Smooth muscle cell (in vitro differentiated cells): ENCODE measurements around the gene UNG. TPM values are rescaled to one million over a fixed set of nuclear protein-coding genes. Genes with fewer than 3 reads are reported as not detected.

Source experiments
- DNase-seq: peaks from one replicate; lab custom pipeline; 2025; ENCODE audit not compliant: unreplicated experiment; lab: John Stamatoyannopoulos, UW
- H2AFZ ChIP-seq: fragments of 200-600 bp; sonication (generic); 2 replicates; pipeline ENCODE4 v1.6.0; 2016; ENCODE audit warnings: antibody characterized with exemption, low read depth, mild to moderate bottlenecking
- H3F3A ChIP-seq: fragments of 200-600 bp; sonication (generic); 2 replicates; pipeline ENCODE4 v1.6.0; 2017; ENCODE audit warnings: antibody characterized with exemption, low read depth
- H3K27ac ChIP-seq: fragments of 200-600 bp; sonication (generic); 2 replicates; pipeline ENCODE4 v1.5.1; 2016; ENCODE audit warnings: low read depth, mild to moderate bottlenecking
- H3K27me3 ChIP-seq: fragments of 200-600 bp; sonication (generic); 2 replicates; pipeline ENCODE4 v1.6.1; 2016; ENCODE audit warnings: low read depth, mild to moderate bottlenecking
- H3K36me3 ChIP-seq: fragments of 200-600 bp; sonication (generic); 2 replicates; pipeline ENCODE4 v1.5.1; 2016; ENCODE audit warnings: low read depth
- H3K4me1 ChIP-seq: fragments of 200-600 bp; sonication (generic); 2 replicates; pipeline ENCODE4 v1.5.1; 2016; ENCODE audit warnings: low read depth
- H3K4me2 ChIP-seq: fragments of 200-600 bp; sonication (generic); 2 replicates; pipeline ENCODE4 v1.6.0; 2016; ENCODE audit warnings: mild to moderate bottlenecking
- H3K4me3 ChIP-seq: fragments of 200-600 bp; sonication (generic); 2 replicates; pipeline ENCODE4 v1.5.1; 2016; ENCODE audit warnings: mild to moderate bottlenecking
- H3K79me2 ChIP-seq: fragments of 200-600 bp; sonication (generic); 2 replicates; pipeline ENCODE4 v1.6.0; 2016; ENCODE audit warnings: low read depth, mild to moderate bottlenecking
- H3K9ac ChIP-seq: fragments of 200-600 bp; sonication (generic); 2 replicates; pipeline ENCODE4 v1.6.0; 2016; ENCODE audit warnings: low read depth
- H3K9me3 ChIP-seq: fragments of 200-600 bp; sonication (generic); replicated peaks from 2 replicates; pipeline ENCODE4 v1.5.1; 2016; ENCODE audit warnings: low read depth
- H4K20me1 ChIP-seq: fragments of 200-600 bp; sonication (generic); 2 replicates; pipeline ENCODE4 v1.6.0; 2016; ENCODE audit warnings: low read depth
- CTCF ChIP-seq: fragments of 200-600 bp; sonication (generic); IDR thresholded peaks from 2 replicates; pipeline ENCODE4 v1.5.1; 2017; ENCODE audit warnings: borderline replicate concordance, mild to moderate bottlenecking, antibody characterized with exemption; ENCODE audit not compliant: insufficient read depth, poor library complexity, severe bottlenecking
- WGBS: methylation state at CpG from one replicate; pipeline ENCODE4 v1.1.7; 2016; ENCODE audit warnings: low lambda C conversion rate; 5-methylcytosine and 5-hydroxymethylcytosine counted together
- polyA plus RNA-seq: library from polyadenylated mRNA; unstranded; fragments of >200 nt; fragmentation: Nextera tagmentation; extraction: Ambion mirVana; gene quantifications from 2 replicates; pipeline ENCODE4 v1.2.1, GENCODE V29; 2016
- small RNA-seq: library from RNA; depleted of rRNA; stranded (forward); fragments of <200 nt; gene quantifications from one replicate; pipeline ENCODE3, GENCODE V24; 2014
- total RNA-seq: library from RNA; depleted of rRNA; stranded (reverse); fragments of >200 nt; gene quantifications from 2 replicates; pipeline ENCODE4 v1.2.3, GENCODE V29; 2014

The UNG gene
- total and polyA plus RNA-seq, 2 experiments from 2014 or later, result 17.1 to 22.8 TPM

GRCh38 chr12:109157986-109158385 lies 60.6 kb downstream of the UNG start:
- 79% methylated on average over 5 of the region's 5 CpGs for WGBS
- no peaks in the 10 kb centered on the region for H3F3A ChIP-seq
- no peak overlapping the region for H3K4me3 ChIP-seq
- no peaks in the 10 kb centered on the region for H4K20me1 ChIP-seq
- H3K4me2 ChIP-seq, result no peak overlapping the region
- H2AFZ ChIP-seq, result no peak overlapping the region
- TF ChIP-seq CTCF, result no peak
- H3K27me3 ChIP-seq, result no peaks in the 10 kb centered on the region
- H3K79me2 ChIP-seq, result no peaks in the 10 kb centered on the region
- no peak for DNase-seq
- no peak overlapping the region for H3K27ac ChIP-seq
- H3K9ac ChIP-seq, result no peak overlapping the region
- H3K9me3 ChIP-seq, result no peaks in the 10 kb centered on the region
- peaks cover 5% of the 10 kb centered on the region for H3K4me1 ChIP-seq
- H3K36me3 ChIP-seq, result no peaks in the 10 kb centered on the region

- Histone ChIP-seq H2AFZ (no peak overlapping the region), H3K79me2 (no peaks in the 10 kb centered on the region), H3K4me3 (no peak overlapping the region), H3K36me3 (no peaks in the 10 kb centered on the region), H3K27ac (no peak overlapping the region), H3F3A (no peaks in the 10 kb centered on the region), H4K20me1 (no peaks in the 10 kb centered on the region), H3K9me3 (no peaks in the 10 kb centered on the region), H3K4me1 (no peaks in the 10 kb centered on the region), H3K27me3 (no peaks in the 10 kb centered on the region), H3K9ac (no peak overlapping the region), H3K4me2 (no peak overlapping the region)
- DNase-seq, result no peak
- TF ChIP-seq CTCF, result no peak
- WGBS, result 96% methylated on average over 7 of the region's 7 CpGs
These were observed 63.0 kb downstream of the UNG start for GRCh38 chr12:109160433-109160832.

Small RNAs within 50 kb of the gene (small RNA-seq; reads per million reads assigned to genes)
- gene RNA5SP372, result not detected

Other genes with a start within 250 kb of the UNG start
- 15.2 and 17.2 TPM in 2 replicates for gene SSH1, start 240.0 kb upstream of the UNG start, total RNA-seq
- 22.0 and 24.7 TPM in 2 replicates for gene SSH1, start 240.0 kb upstream of the UNG start, polyA plus RNA-seq
- gene DAO, start 217.5 kb upstream of the UNG start, total RNA-seq, result not detected in 2 replicates
- gene DAO, start 217.5 kb upstream of the UNG start, polyA plus RNA-seq, result not detected in 2 replicates
- gene SVOP, start 76.5 kb upstream of the UNG start, total RNA-seq, result not detected in 2 replicates
- gene SVOP, start 76.5 kb upstream of the UNG start, polyA plus RNA-seq, result not detected in 2 replicates
- 15.1 and 19.9 TPM in 2 replicates for gene USP30, start 45.0 kb upstream of the UNG start, total RNA-seq
- 9.1 and 10.3 TPM in 2 replicates for gene USP30, start 45.0 kb upstream of the UNG start, polyA plus RNA-seq
- 6.3 and 13.6 TPM in 2 replicates for gene ALKBH2, start 4.1 kb upstream of the UNG start, total RNA-seq
- gene ALKBH2, start 4.1 kb upstream of the UNG start, polyA plus RNA-seq, result 17.6 and 23.3 TPM in 2 replicates
- 2.0 and 3.0 TPM in 2 replicates for gene ACACB, start 19.0 kb downstream of the UNG start, total RNA-seq
- 0.58 and 2.2 TPM in 2 replicates for gene ACACB, start 19.0 kb downstream of the UNG start, polyA plus RNA-seq
- not detected in 2 replicates for gene FOXN4, start 211.7 kb downstream of the UNG start, total RNA-seq
- not detected in 2 replicates for gene FOXN4, start 211.7 kb downstream of the UNG start, polyA plus RNA-seq